SK-N-SH treated with all-trans-retinoic acid at 6 μM for 48 hours (cell line): Measurements from ENCODE around the gene DIRAS1.

ENCODE experiments used
- ATAC-seq: fragments of 200-7000 bp; cut with Tn5 transposase; 3 replicates; pipeline ENCODE4 v1.9.1; 2020; ENCODE audit warnings: mild to moderate bottlenecking, moderate library complexity
- ARNTL ChIP-seq: fragments of 450-650 bp; formaldehyde crosslinking; IDR thresholded peaks from 2 replicates; pipeline ENCODE4 v1.5.0; 2020; ENCODE audit warnings: low read depth, mild to moderate bottlenecking, moderate library complexity, borderline replicate concordance
- BACH2 ChIP-seq: fragments of 250-450 bp; sonication (Bioruptor Pico); IDR thresholded peaks from 2 replicates; pipeline ENCODE4 v1.9.0; 2021; ENCODE audit warnings: mild to moderate bottlenecking, borderline replicate concordance
- CSDC2 ChIP-seq: fragments of 250-450 bp; sonication (Bioruptor Pico); IDR thresholded peaks from 2 replicates; pipeline ENCODE4 v1.5.0; 2020; ENCODE audit warnings: mild to moderate bottlenecking, moderate library complexity
- ESRRG ChIP-seq: fragments of 250-450 bp; sonication (Bioruptor Pico); IDR thresholded peaks from 2 replicates; pipeline ENCODE4 v1.6.1; 2021; ENCODE audit warnings: mild to moderate bottlenecking
- GLIS3 ChIP-seq: fragments of 250-450 bp; sonication (Bioruptor Pico); IDR thresholded peaks from 2 replicates; pipeline ENCODE4 v1.5.0; 2020; ENCODE audit warnings: mild to moderate bottlenecking, moderate library complexity
- ISL1 ChIP-seq: fragments of 250-450 bp; sonication (Bioruptor Pico); IDR thresholded peaks from 2 replicates; pipeline ENCODE4 v2.1.2; 2022; ENCODE audit warnings: mild to moderate bottlenecking, moderate library complexity
- OSR1 ChIP-seq: fragments of 250-450 bp; sonication (Bioruptor Pico); IDR thresholded peaks from 2 replicates; pipeline ENCODE4 v1.8.0; 2022; ENCODE audit warnings: moderate library complexity, mild to moderate bottlenecking, inconsistent platforms
- PPARA ChIP-seq: fragments of 250-450 bp; sonication (Bioruptor Pico); IDR thresholded peaks from 2 replicates; pipeline ENCODE4 v1.5.0; 2020; ENCODE audit warnings: mild to moderate bottlenecking, borderline replicate concordance
- RARB ChIP-seq: fragments of 250-450 bp; sonication (Bioruptor Pico); IDR thresholded peaks from 2 replicates; pipeline ENCODE4 v1.8.0; 2021; ENCODE audit warnings: mild to moderate bottlenecking, moderate library complexity
- SNAI2 ChIP-seq: fragments of 250-450 bp; sonication (Bioruptor Pico); IDR thresholded peaks from 2 replicates; pipeline ENCODE4 v1.5.0; 2020; ENCODE audit warnings: mild to moderate bottlenecking, moderate library complexity
- TCF4 ChIP-seq: fragments of 250-450 bp; sonication (Bioruptor Pico); IDR thresholded peaks from 2 replicates; pipeline ENCODE4 v1.8.0; 2021; ENCODE audit warnings: mild to moderate bottlenecking, moderate library complexity, borderline replicate concordance
- TOX ChIP-seq: fragments of 250-450 bp; sonication (Bioruptor Pico); IDR thresholded peaks from 2 replicates; pipeline ENCODE4 v1.8.0; 2021; ENCODE audit warnings: mild to moderate bottlenecking, moderate library complexity, borderline replicate concordance
- ZC3H10 ChIP-seq: fragments of 250-450 bp; sonication (Bioruptor Pico); IDR thresholded peaks from 2 replicates; pipeline ENCODE4 v1.5.1; 2021; ENCODE audit warnings: mild to moderate bottlenecking, moderate library complexity
- ZFP3 ChIP-seq: fragments of 250-450 bp; sonication (Bioruptor Pico); IDR thresholded peaks from 2 replicates; pipeline ENCODE4 v1.5.0; 2020; ENCODE audit warnings: mild to moderate bottlenecking, moderate library complexity
- ZFP30 ChIP-seq: fragments of 450-650 bp; formaldehyde crosslinking; IDR thresholded peaks from 2 replicates; pipeline ENCODE4 v1.5.0; 2022; ENCODE audit warnings: mild to moderate bottlenecking, moderate library complexity
- ZNF565 ChIP-seq: fragments of 450-650 bp; formaldehyde crosslinking; conservative IDR thresholded peaks from 2 replicates; pipeline ENCODE4 v1.5.0; 2020; ENCODE audit warnings: low read depth, mild to moderate bottlenecking, moderate library complexity
- ZNF70 ChIP-seq: fragments of 450-650 bp; formaldehyde crosslinking; IDR thresholded peaks from 2 replicates; pipeline ENCODE4 v1.5.0; 2020; ENCODE audit warnings: mild to moderate bottlenecking, moderate library complexity
- ZNF8 ChIP-seq: fragments of 450-650 bp; formaldehyde crosslinking; IDR thresholded peaks from 2 replicates; pipeline ENCODE4 v1.5.0; 2020; ENCODE audit warnings: mild to moderate bottlenecking, moderate library complexity
- TF ChIP-seq, protein P1 (sequence below): fragments of 250-450 bp; sonication (Bioruptor Pico); IDR thresholded peaks from 2 replicates; pipeline ENCODE4 v1.8.0; 2020; ENCODE audit warnings: mild to moderate bottlenecking, moderate library complexity, borderline replicate concordance
- TF ChIP-seq, protein P2 (sequence below): fragments of 250-450 bp; sonication (Bioruptor Pico); IDR thresholded peaks from 2 replicates; pipeline ENCODE4 v1.5.1; 2020; ENCODE audit warnings: low read depth, mild to moderate bottlenecking, moderate library complexity
- TF ChIP-seq, protein P3 (sequence below): fragments of 250-450 bp; sonication (Bioruptor Pico); IDR thresholded peaks from 2 replicates; pipeline ENCODE4 v1.5.1; 2021; ENCODE audit warnings: mild to moderate bottlenecking, moderate library complexity
- TF ChIP-seq, protein P4 (sequence below): fragments of 250-450 bp; sonication (Bioruptor Pico); IDR thresholded peaks from 2 replicates; pipeline ENCODE4 v1.8.0; 2021; ENCODE audit warnings: low read depth, mild to moderate bottlenecking, moderate library complexity, borderline replicate concordance
- TF ChIP-seq, protein P5 (sequence below): fragments of 250-450 bp; sonication (Bioruptor Pico); IDR thresholded peaks from 2 replicates; pipeline ENCODE4 v1.5.0; 2020; ENCODE audit warnings: mild to moderate bottlenecking, moderate library complexity

DIRAS1 gene

DNA sequence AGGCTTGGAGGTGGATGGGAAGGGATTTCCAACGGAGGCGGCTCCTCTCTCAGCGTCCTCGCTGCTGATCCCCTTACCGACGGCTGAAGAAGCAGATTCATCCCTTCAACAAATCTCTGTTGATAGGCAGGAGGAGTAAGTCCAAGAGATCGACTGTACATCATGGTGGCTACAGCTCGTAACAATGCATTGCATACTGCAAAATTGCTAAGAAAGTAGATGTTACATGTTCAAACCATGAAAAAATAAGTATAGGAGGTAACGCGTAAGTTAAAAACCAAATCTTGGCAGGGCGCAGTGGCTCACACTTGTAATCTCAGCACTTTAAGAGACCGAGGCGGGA lies 19.1 kb upstream of the DIRAS1 start:
- no peak for ATAC-seq
- TF ChIP-seq ZFP30 (CRISPR knock-in tag) (peak; percentile 47; the same call in 1 of the 2 replicates), ZFP3 (CRISPR knock-in tag) (no peak), TOX (CRISPR knock-in tag) (0 out of 2 replicates have a peak, but pooled peaks have one; percentile 1)

DNA sequence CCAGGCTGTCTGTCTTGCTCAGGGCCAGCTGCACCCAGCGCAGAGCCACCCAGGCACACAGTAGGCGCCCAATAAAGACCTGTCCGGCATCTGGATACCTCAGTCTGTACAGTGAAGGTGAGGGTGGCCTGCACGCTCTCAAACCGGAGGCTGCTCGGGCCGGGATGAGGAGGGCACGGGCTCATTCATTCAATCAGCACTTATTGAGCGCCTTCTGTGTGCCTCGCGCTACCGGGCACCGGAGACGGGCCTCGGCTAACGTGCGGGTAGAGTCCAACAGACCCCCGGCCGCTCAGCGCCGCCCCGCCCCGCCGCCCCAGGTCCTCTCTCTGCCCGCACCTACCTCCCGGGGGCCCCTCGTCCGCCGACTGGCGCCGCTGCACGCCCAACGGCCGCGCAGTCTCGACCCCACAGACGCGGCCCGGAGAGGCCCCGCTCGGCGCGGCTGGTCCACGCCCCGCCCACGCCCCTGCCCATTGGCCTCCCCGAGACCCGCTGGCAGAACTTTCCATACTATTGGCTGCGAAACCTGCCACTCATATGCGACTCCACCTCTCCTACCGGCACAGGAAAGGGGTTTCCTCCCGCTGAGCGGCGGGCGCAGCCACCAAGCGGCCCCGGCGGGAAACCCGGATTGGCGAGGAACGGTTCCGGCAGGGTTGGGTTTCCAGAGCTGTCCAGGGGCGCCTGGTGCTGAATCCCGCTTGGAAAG lies 18.6 kb upstream of the DIRAS1 start, which contains the start of gene SLC39A3:
SLC39A3 (minus strand) TSS at position 416 of the 712 bp plus-strand sequence. CDS start 2,760 bp downstream, outside the sequence.
- ATAC-seq = peak; percentile 100
- TF ChIP-seq ESRRG (CRISPR knock-in tag) = no peak
- TF ChIP-seq OSR1 (CRISPR knock-in tag) = no peak
- peak; percentile 98 for TF ChIP-seq CSDC2 (CRISPR knock-in tag)
- TF ChIP-seq, protein P1, sequence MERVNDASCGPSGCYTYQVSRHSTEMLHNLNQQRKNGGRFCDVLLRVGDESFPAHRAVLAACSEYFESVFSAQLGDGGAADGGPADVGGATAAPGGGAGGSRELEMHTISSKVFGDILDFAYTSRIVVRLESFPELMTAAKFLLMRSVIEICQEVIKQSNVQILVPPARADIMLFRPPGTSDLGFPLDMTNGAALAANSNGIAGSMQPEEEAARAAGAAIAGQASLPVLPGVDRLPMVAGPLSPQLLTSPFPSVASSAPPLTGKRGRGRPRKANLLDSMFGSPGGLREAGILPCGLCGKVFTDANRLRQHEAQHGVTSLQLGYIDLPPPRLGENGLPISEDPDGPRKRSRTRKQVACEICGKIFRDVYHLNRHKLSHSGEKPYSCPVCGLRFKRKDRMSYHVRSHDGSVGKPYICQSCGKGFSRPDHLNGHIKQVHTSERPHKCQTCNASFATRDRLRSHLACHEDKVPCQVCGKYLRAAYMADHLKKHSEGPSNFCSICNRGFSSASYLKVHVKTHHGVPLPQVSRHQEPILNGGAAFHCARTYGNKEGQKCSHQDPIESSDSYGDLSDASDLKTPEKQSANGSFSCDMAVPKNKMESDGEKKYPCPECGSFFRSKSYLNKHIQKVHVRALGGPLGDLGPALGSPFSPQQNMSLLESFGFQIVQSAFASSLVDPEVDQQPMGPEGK (CRISPR knock-in tag) = peak; percentile 60; the same call in 1 of the 2 replicates
- TF ChIP-seq ISL1 (CRISPR knock-in tag) = peak; percentile 38; the same call in 1 of the 2 replicates
- TF ChIP-seq ZFP3 (CRISPR knock-in tag) = peak; percentile 90
- no peak for TF ChIP-seq BACH2 (CRISPR knock-in tag)
- 0 out of 2 replicates have a peak, but pooled peaks have one; percentile 16 for TF ChIP-seq TOX (CRISPR knock-in tag)
- TF ChIP-seq, protein P2, sequence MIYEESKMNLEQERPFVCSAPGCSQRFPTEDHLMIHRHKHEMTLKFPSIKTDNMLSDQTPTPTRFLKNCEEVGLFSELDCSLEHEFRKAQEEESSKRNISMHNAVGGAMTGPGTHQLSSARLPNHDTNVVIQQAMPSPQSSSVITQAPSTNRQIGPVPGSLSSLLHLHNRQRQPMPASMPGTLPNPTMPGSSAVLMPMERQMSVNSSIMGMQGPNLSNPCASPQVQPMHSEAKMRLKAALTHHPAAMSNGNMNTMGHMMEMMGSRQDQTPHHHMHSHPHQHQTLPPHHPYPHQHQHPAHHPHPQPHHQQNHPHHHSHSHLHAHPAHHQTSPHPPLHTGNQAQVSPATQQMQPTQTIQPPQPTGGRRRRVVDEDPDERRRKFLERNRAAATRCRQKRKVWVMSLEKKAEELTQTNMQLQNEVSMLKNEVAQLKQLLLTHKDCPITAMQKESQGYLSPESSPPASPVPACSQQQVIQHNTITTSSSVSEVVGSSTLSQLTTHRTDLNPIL (CRISPR knock-in tag) = no peak
- no peak for TF ChIP-seq ZNF8 (CRISPR knock-in tag)
- no peak; the same call in 1 of the 2 replicates for TF ChIP-seq ARNTL (CRISPR knock-in tag)
- TF ChIP-seq ZNF565 (CRISPR knock-in tag) = peak; percentile 73; the same call in 1 of the 2 replicates
- TF ChIP-seq ZC3H10 (CRISPR knock-in tag) = peak; percentile 43; the same call in 1 of the 2 replicates
- TF ChIP-seq SNAI2 = peak; percentile 92; the same call in 1 of the 2 replicates
- TF ChIP-seq, protein P3, sequence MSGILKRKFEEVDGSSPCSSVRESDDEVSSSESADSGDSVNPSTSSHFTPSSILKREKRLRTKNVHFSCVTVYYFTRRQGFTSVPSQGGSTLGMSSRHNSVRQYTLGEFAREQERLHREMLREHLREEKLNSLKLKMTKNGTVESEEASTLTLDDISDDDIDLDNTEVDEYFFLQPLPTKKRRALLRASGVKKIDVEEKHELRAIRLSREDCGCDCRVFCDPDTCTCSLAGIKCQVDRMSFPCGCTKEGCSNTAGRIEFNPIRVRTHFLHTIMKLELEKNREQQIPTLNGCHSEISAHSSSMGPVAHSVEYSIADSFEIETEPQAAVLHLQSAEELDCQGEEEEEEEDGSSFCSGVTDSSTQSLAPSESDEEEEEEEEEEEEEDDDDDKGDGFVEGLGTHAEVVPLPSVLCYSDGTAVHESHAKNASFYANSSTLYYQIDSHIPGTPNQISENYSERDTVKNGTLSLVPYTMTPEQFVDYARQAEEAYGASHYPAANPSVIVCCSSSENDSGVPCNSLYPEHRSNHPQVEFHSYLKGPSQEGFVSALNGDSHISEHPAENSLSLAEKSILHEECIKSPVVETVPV (CRISPR knock-in tag) = no peak
- no peak for TF ChIP-seq ZFP30 (CRISPR knock-in tag)
- no peak for TF ChIP-seq ZNF70 (CRISPR knock-in tag)
- no peak for TF ChIP-seq RARB (CRISPR knock-in tag)
- TF ChIP-seq, protein P4, sequence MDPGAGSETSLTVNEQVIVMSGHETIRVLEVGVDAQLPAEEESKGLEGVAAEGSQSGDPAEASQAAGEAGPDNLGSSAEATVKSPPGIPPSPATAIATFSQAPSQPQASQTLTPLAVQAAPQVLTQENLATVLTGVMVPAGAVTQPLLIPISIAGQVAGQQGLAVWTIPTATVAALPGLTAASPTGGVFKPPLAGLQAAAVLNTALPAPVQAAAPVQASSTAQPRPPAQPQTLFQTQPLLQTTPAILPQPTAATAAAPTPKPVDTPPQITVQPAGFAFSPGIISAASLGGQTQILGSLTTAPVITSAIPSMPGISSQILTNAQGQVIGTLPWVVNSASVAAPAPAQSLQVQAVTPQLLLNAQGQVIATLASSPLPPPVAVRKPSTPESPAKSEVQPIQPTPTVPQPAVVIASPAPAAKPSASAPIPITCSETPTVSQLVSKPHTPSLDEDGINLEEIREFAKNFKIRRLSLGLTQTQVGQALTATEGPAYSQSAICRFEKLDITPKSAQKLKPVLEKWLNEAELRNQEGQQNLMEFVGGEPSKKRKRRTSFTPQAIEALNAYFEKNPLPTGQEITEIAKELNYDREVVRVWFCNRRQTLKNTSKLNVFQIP = peak; percentile 85; the same call in 1 of the 2 replicates
- TF ChIP-seq TCF4 (CRISPR knock-in tag) = no peak
- peak; percentile 81; the same call in 1 of the 2 replicates for TF ChIP-seq PPARA (CRISPR knock-in tag)
- 0 out of 2 replicates have a peak, but pooled peaks have one; percentile 70 for TF ChIP-seq GLIS3
- TF ChIP-seq, protein P5, sequence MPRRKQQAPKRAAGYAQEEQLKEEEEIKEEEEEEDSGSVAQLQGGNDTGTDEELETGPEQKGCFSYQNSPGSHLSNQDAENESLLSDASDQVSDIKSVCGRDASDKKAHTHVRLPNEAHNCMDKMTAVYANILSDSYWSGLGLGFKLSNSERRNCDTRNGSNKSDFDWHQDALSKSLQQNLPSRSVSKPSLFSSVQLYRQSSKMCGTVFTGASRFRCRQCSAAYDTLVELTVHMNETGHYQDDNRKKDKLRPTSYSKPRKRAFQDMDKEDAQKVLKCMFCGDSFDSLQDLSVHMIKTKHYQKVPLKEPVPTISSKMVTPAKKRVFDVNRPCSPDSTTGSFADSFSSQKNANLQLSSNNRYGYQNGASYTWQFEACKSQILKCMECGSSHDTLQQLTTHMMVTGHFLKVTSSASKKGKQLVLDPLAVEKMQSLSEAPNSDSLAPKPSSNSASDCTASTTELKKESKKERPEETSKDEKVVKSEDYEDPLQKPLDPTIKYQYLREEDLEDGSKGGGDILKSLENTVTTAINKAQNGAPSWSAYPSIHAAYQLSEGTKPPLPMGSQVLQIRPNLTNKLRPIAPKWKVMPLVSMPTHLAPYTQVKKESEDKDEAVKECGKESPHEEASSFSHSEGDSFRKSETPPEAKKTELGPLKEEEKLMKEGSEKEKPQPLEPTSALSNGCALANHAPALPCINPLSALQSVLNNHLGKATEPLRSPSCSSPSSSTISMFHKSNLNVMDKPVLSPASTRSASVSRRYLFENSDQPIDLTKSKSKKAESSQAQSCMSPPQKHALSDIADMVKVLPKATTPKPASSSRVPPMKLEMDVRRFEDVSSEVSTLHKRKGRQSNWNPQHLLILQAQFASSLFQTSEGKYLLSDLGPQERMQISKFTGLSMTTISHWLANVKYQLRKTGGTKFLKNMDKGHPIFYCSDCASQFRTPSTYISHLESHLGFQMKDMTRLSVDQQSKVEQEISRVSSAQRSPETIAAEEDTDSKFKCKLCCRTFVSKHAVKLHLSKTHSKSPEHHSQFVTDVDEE (CRISPR knock-in tag) = peak; percentile 91
